GM19238 (cell line): Measurements from ENCODE around the gene RNF31.

Experiments used
- DNase-seq: peaks from one replicate; pipeline ENCODE4 v3.0.0; 2011; ENCODE audit warnings: low spot score; ENCODE audit not compliant: insufficient read length

RNF31 gene

GRCh38 chr14:24182110-24182882, 35.0 kb downstream of the RNF31 start:
- no peak for DNase-seq

GRCh38 chr14:24183014-24183481, 35.8 kb downstream of the RNF31 start:
- DNase-seq: no peak

- no peak for DNase-seq
Measured at GRCh38 chr14:24184104-24184970, 37.0 kb downstream of the RNF31 start.

- DNase-seq: no peak
Measured at GRCh38 chr14:24185026-24185425, 37.7 kb downstream of the RNF31 start.

- DNase-seq: no peak
Measured at GRCh38 chr14:24185741-24186140, 38.4 kb downstream of the RNF31 start.

- DNase-seq: no peak
Measured at GRCh38 chr14:24186831-24187538, 39.7 kb downstream of the RNF31 start.

- DNase-seq: no peak
Measured at GRCh38 chr14:24187539-24187915, 40.2 kb downstream of the RNF31 start.

GRCh38 chr14:24188251-24189058, 41.2 kb downstream of the RNF31 start, which contains the start of gene IPO4:
Gene IPO4 (minus strand): TSS chr14:24188816. CDS start chr14:24188787, 29 bp downstream.
- DNase-seq: peak; percentile 99

- DNase-seq: no peak
Measured at GRCh38 chr14:24189059-24189375, 41.7 kb downstream of the RNF31 start.

GRCh38 chr14:24189460-24189859, 42.2 kb downstream of the RNF31 start:
- DNase-seq: no peak

- no peak for DNase-seq
Measured at GRCh38 chr14:24190416-24190815, 43.1 kb downstream of the RNF31 start.

- DNase-seq: no peak
Measured at GRCh38 chr14:24192933-24193332, 45.6 kb downstream of the RNF31 start.

GRCh38 chr14:24194186-24194872, 47.0 kb downstream of the RNF31 start:
- no peak for DNase-seq

GRCh38 chr14:24194873-24195185, 47.5 kb downstream of the RNF31 start:
- DNase-seq: no peak

- DNase-seq: peak; percentile 93
Measured at GRCh38 chr14:24195186-24196070, 48.1 kb downstream of the RNF31 start, which contains the start of gene TM9SF1. Gene TM9SF1 (minus strand): TSS chr14:24195441. CDS start chr14:24195019, 422 bp downstream.

GRCh38 chr14:24196071-24197055, 49.1 kb downstream of the RNF31 start:
- DNase-seq: peak; percentile 35

- DNase-seq: no peak
Measured at GRCh38 chr14:24197056-24197450, 49.8 kb downstream of the RNF31 start.

GRCh38 chr14:24198814-24199524, 51.7 kb downstream of the RNF31 start:
- no peak for DNase-seq
